ENCODE measurements around the gene BUD23. TPM values are rescaled to one million over a fixed set of nuclear protein-coding genes. Genes with fewer than 3 reads are reported as not detected.
A peak's percentile ranks its signal among the peaks of the same experiment; 100 is the strongest.

BUD23 gene
- total and polyA plus RNA-seq, 11 donors: 57.4 to 150 (median 69.6) TPM

DNA sequence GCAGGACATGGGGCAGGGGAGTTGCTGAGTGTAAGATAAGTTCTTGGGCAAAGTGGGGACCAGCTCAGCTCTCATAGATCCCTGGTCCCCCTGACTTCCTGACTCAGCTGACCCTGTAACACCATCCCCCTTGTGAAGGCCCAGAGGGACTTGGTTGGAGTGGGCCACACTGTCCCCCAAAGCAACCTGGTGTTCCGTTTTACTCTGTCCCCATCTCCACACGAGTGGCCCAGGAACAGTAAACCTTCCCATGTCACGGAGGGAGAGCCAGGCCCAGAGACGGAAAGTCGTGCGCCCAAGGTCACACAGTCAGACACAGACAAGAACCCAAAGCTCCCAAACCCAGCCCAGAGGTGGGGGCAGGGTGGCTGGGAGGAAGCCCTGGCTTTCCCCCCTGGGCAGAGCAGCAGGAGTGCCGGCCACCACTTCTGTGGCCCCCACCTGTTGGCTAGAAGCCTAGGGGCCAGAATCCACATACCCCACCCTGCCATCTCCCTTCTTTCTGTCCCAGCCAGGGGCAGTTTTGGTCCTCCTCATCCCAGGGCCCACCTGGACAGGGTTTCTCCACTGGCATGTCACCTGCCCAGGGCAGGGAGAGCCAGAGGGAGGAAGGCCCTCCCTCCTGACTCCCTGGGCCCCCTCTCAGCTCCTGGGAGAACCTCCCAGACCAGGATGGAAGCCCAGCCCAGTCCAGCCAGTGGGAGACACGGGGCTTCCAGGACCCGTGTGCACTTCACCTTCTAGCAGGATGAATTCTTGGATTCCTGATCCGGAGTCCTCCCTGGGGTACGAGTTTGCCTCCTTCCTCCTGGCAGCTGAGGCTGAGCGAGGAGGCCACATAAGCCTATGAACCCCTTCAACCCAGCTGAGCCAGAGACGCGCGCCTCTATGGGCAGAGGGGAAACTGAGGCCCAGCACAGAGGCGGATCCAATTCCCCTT lies 36.3 kb upstream of the BUD23 start:
- ATAC-seq (no peak), DNase-seq (no peak)
- WGBS, 4 donors: 39 to 66% (median 42%) methylated on average over 8 to 16 of the region's 16 CpGs
- Histone ChIP-seq H3K9me3 (peaks cover 0 to under 1% (median 0%) of the 10 kb centered on the region in 12 donors), H3K27ac (no peak overlapping the region), H3K36me3 (no peaks in the 10 kb centered on the region), H3K27me3 (peaks cover 11 to 63% (median 23%) of the 10 kb centered on the region in 9 donors), H3K4me1 (peaks cover 0 to 11% (median 1%) of the 10 kb centered on the region in 12 donors), H3K4me3 (peak overlapping the region in 1 of 12 donors; percentile 43)
- TF ChIP-seq, protein P1, sequence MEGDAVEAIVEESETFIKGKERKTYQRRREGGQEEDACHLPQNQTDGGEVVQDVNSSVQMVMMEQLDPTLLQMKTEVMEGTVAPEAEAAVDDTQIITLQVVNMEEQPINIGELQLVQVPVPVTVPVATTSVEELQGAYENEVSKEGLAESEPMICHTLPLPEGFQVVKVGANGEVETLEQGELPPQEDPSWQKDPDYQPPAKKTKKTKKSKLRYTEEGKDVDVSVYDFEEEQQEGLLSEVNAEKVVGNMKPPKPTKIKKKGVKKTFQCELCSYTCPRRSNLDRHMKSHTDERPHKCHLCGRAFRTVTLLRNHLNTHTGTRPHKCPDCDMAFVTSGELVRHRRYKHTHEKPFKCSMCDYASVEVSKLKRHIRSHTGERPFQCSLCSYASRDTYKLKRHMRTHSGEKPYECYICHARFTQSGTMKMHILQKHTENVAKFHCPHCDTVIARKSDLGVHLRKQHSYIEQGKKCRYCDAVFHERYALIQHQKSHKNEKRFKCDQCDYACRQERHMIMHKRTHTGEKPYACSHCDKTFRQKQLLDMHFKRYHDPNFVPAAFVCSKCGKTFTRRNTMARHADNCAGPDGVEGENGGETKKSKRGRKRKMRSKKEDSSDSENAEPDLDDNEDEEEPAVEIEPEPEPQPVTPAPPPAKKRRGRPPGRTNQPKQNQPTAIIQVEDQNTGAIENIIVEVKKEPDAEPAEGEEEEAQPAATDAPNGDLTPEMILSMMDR (IDR thresholded peaks at IDR 0.05): no peak
- no peak for TF ChIP-seq POLR2A (IDR thresholded peaks at IDR 0.05)
- intact Hi-C loops (cut with DNase I): no loop called here

DNA sequence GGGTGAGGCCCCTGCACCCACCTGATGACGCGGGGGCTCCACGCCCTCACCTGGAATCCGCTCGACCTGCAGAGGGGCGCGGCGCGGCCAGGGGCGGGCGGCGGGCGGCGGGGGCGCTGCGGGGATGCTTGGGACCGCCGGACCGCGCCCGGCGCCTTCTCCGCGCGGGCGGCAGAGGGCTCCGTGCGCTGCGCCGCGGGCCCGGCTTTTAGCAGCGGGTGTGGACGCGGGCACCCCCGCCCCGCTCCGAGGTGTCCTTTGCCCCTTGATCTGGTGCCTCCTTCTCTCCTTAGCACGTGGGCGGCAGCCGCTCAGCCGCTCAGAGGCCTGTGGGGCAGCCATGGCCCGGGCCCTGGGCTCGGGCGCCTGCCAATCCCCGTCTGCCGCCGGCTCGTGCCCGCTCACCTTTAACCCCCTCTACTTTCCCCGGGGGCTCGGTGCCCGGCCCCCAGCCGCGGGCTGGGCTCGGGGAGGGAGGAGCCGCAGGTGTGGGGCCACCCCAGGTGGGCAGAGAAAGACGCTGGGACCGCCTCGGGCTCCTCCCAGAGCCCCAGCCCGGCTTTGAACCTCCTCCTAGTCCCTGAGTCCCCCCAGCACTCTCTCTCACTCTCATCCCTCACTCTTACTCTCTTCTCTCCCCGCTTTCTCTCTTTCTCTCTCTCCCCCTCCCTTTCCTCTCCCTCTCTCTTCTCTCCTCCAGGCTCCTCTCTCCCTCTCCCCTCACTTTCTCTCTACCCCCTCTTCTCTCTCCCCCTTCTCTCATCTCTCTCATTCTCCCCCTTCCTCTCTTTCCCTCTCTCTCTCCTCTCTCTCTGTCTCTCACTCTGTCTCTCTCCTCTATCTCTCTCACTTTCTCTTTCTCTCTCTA lies 35.4 kb upstream of the BUD23 start:
- no peaks in the 10 kb centered on the region for H3K36me3 ChIP-seq
- TF ChIP-seq, protein P1 (IDR thresholded peaks at IDR 0.05): peak in 1 of 12 donors; percentile 23
- no peak for TF ChIP-seq POLR2A (IDR thresholded peaks at IDR 0.05)
- peak overlapping the region in 11 of 12 donors; percentile 22 to 48 (median 39) for H3K4me3 ChIP-seq
- DNase-seq (no peak), ATAC-seq (peak in 1 of 4 donors; percentile 56)
- no peak overlapping the region for H3K27ac ChIP-seq
- intact Hi-C loops (cut with DNase I): no loop called here
- H3K4me1 ChIP-seq: peaks cover 0 to 11% (median 1%) of the 10 kb centered on the region in 12 donors
- peaks cover 11 to 55% (median 21%) of the 10 kb centered on the region in 9 donors for H3K27me3 ChIP-seq
- 1 to 2% (median 1%) methylated on average over 21 to 62 of the region's 62 CpGs for WGBS, 4 donors
- no peaks in the 10 kb centered on the region for H3K9me3 ChIP-seq

DNA sequence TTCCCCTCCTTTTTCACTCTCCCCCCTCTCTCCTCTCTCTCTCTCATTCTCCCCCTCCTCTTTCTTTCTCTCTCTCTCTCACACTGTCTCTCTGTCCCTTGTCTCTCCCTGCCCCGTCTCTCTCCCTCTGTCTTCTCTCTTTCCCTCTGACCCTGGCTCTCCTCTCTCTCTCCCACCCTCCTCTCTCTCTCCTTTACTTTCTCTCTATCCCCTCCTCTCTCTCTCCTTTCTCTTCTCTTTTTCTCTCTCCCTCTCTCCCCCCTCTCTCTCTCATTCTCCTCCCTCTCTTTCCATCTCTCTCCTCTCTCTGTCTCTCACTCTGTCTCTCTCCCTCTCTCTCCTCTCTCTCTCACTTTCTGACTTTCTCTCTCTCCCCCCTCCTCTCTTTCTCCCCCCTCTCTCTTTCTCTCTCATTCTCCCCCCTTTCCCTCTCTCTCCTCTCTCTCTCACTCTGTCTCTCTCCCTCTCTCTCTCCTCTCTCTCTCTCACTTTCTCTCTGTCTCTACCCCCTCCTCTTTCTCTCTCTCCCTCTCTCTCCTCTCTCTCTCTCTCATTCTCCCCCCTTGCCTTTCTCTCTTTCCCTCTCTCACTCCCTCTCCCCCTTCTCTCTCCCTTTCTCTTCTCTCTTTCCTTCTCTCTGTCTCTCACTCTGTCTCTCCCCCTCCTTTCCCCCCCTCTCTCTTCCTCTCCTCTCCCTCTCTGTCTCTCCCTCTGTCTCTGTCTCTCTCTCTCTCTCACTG lies 34.6 kb upstream of the BUD23 start:
- intact Hi-C loops (cut with DNase I): no loop called here
- H3K36me3 ChIP-seq: no peaks in the 10 kb centered on the region
- H3K9me3 ChIP-seq: no peaks in the 10 kb centered on the region
- TF ChIP-seq, protein P1 (IDR thresholded peaks at IDR 0.05): no peak
- no peak for TF ChIP-seq POLR2A (IDR thresholded peaks at IDR 0.05)
- H3K27ac ChIP-seq: no peak overlapping the region
- peaks cover 0 to 11% (median 1%) of the 10 kb centered on the region in 12 donors for H3K4me1 ChIP-seq
- ATAC-seq: no peak
- H3K4me3 ChIP-seq: no peak overlapping the region
- H3K27me3 ChIP-seq: peaks cover 11 to 55% (median 20%) of the 10 kb centered on the region in 9 donors
- no peak for DNase-seq
- WGBS, 4 donors: 25 to 59% (median 30%) methylated on average over 1 of the region's 1 CpG

Measured in heart left ventricle (tissue), 16 donors.